HEK293T (cell line): ENCODE data around the gene EYA4.

ENCODE experiments used
- CTCF ChIA-PET: fragments of 350-600 bp; formaldehyde crosslinking; extraction: SDS; loops from one replicate; lab custom pipeline; 2021; ENCODE audit warnings: antibody characterized with exemption, inconsistent platforms; lab: Yijun Ruan, JAX
- POLR2A ChIA-PET: fragments of 350-600 bp; formaldehyde crosslinking; extraction: SDS; loops from one replicate; lab custom pipeline; 2020; ENCODE audit warnings: antibody characterized with exemption, inconsistent platforms; lab: Yijun Ruan, JAX
- DNase-seq: peaks from one replicate; pipeline ENCODE4 v3.0.0; 2012; ENCODE audit warnings: mixed read lengths; ENCODE audit errors: extremely low spot score
- ARNT ChIP-seq: fragments of 450-650 bp; IDR thresholded peaks from 2 replicates; pipeline ENCODE4 v1.6.1; 2017; ENCODE audit warnings: mild to moderate bottlenecking
- BHLHE40 ChIP-seq: fragments of 450-650 bp; IDR thresholded peaks from 2 replicates; pipeline ENCODE4 v1.6.1; 2016; ENCODE audit warnings: mild to moderate bottlenecking, moderate library complexity, borderline replicate concordance
- CTBP1 ChIP-seq: fragments of 450-650 bp; IDR thresholded peaks from 2 replicates; pipeline ENCODE4 v1.6.1; 2016; ENCODE audit warnings: borderline replicate concordance
- ELF4 ChIP-seq: fragments of 450-650 bp; IDR thresholded peaks from 2 replicates; pipeline ENCODE4 v1.6.1; 2017; ENCODE audit warnings: antibody characterized with exemption
- FOXA1 ChIP-seq: fragments of 450-650 bp; IDR thresholded peaks from 2 replicates; pipeline ENCODE4 v1.6.1; 2016; ENCODE audit warnings: mild to moderate bottlenecking
- FOXK2 ChIP-seq: fragments of 450-650 bp; IDR thresholded peaks from 2 replicates; pipeline ENCODE4 v1.6.1; 2016; ENCODE audit warnings: mild to moderate bottlenecking
- FOXM1 ChIP-seq: fragments of 450-650 bp; IDR thresholded peaks from 2 replicates; pipeline ENCODE4 v1.6.1; 2017; ENCODE audit warnings: mild to moderate bottlenecking, borderline replicate concordance
- HDGF ChIP-seq: fragments of 450-650 bp; IDR thresholded peaks from 2 replicates; pipeline ENCODE4 v1.6.1; 2017; ENCODE audit warnings: antibody characterized with exemption, borderline replicate concordance
- L3MBTL2 ChIP-seq: fragments of 450-650 bp; conservative IDR thresholded peaks from 2 replicates; pipeline ENCODE4 v1.6.1; 2016; ENCODE audit warnings: mild to moderate bottlenecking
- LEF1 ChIP-seq: fragments of 450-650 bp; IDR thresholded peaks from 2 replicates; pipeline ENCODE4 v1.6.1; 2017; ENCODE audit warnings: mild to moderate bottlenecking, borderline replicate concordance
- NFRKB ChIP-seq: fragments of 450-650 bp; IDR thresholded peaks from 2 replicates; pipeline ENCODE4 v1.6.1; 2016; ENCODE audit warnings: mild to moderate bottlenecking, moderate library complexity
- PKNOX1 ChIP-seq: fragments of 450-650 bp; IDR thresholded peaks from 2 replicates; pipeline ENCODE4 v1.6.1; 2016
- SP1 ChIP-seq: fragments of 450-650 bp; IDR thresholded peaks from 2 replicates; pipeline ENCODE4 v1.6.1; 2017
- SUZ12 ChIP-seq: fragments of 450-650 bp; IDR thresholded peaks from 2 replicates; pipeline ENCODE4 v1.6.1; 2016; ENCODE audit warnings: mild to moderate bottlenecking
- TARDBP ChIP-seq: fragments of 450-650 bp; IDR thresholded peaks from 2 replicates; pipeline ENCODE4 v1.6.1; 2016
- ZNF384 ChIP-seq: fragments of 450-650 bp; IDR thresholded peaks from 2 replicates; pipeline ENCODE4 v1.6.1; 2016

The EYA4 gene

GRCh38 chr6:133369773-133370272, 128.7 kb downstream of the EYA4 start:
- POLR2A ChIA-PET = no interaction called here
- TF ChIP-seq NFRKB (no peak), HDGF (no peak), ARNT (no peak), SUZ12 (no peak), FOXA1 (no peak), LEF1 (no peak), ELF4 (no peak), FOXK2 (no peak), BHLHE40 (no peak)
- CTCF ChIA-PET = no interaction called here
- DNase-seq = no peak

GRCh38 chr6:133376743-133377142, 135.6 kb downstream of the EYA4 start:
- POLR2A ChIA-PET = no interaction called here
- no peak for TF ChIP-seq FOXA1
- TF ChIP-seq L3MBTL2 = no peak
- TF ChIP-seq ZNF384 = no peak
- TF ChIP-seq CTBP1 = no peak
- no peak for TF ChIP-seq SP1
- TF ChIP-seq FOXK2 = no peak
- no peak for TF ChIP-seq FOXM1
- TF ChIP-seq ARNT = no peak
- TF ChIP-seq LEF1 = no peak
- no peak for TF ChIP-seq SUZ12
- no peak for TF ChIP-seq PKNOX1
- no peak for TF ChIP-seq ELF4
- CTCF ChIA-PET = no interaction called here
- no peak for DNase-seq

- DNase-seq = no peak
- ChIA-PET CTCF (no interaction called here), POLR2A (no interaction called here)
- TF ChIP-seq SP1 (no peak), L3MBTL2 (no peak), ARNT (no peak), SUZ12 (no peak), LEF1 (no peak), ELF4 (no peak), HDGF (no peak), PKNOX1 (no peak)
Observed at GRCh38 chr6:133377219-133377618, 136.1 kb downstream of the EYA4 start.

- CTCF ChIA-PET = no interaction called here
Observed at GRCh38 chr6:133380047-133380446, 138.9 kb downstream of the EYA4 start.

GRCh38 chr6:133380723-133381122, 139.6 kb downstream of the EYA4 start:
- no peak for TF ChIP-seq PKNOX1
- no peak for TF ChIP-seq ELF4
- TF ChIP-seq SUZ12 = no peak
- TF ChIP-seq FOXA1 = no peak
- no peak for TF ChIP-seq NFRKB
- no peak for TF ChIP-seq ARNT
- TF ChIP-seq L3MBTL2 = no peak
- no peak for TF ChIP-seq HDGF
- TF ChIP-seq BHLHE40 = no peak
- TF ChIP-seq CTBP1 = no peak
- TF ChIP-seq TARDBP = no peak
- no peak for TF ChIP-seq FOXM1
- no peak for TF ChIP-seq SP1
- no peak for TF ChIP-seq FOXK2
- no peak for TF ChIP-seq ZNF384
- no peak for TF ChIP-seq LEF1
- ChIA-PET POLR2A (no interaction called here), CTCF (no interaction called here)
- DNase-seq = no peak

More at GRCh38 chr6:133380047-133380446, 138.9 kb downstream of the EYA4 start:
- POLR2A ChIA-PET = no interaction called here
- TF ChIP-seq ELF4 = no peak
- TF ChIP-seq SP1 = no peak
- TF ChIP-seq BHLHE40 = no peak
- TF ChIP-seq TARDBP = no peak
- TF ChIP-seq FOXK2 = no peak
- no peak for TF ChIP-seq ARNT
- TF ChIP-seq LEF1 = no peak
- no peak for DNase-seq

- CTCF ChIA-PET = interaction anchor here (0.7 to 1.3 kb wide), 2 partner anchors 31 to 90 kb away, joined by 3 read pairs; no protein-coding TSS in a partner anchor
Observed at GRCh38 chr6:133388731-133389130, 147.6 kb downstream of the EYA4 start.

More at GRCh38 chr6:133388731-133389130, 147.6 kb downstream of the EYA4 start:
- DNase-seq = no peak
- no peak for TF ChIP-seq SUZ12
- no peak for TF ChIP-seq FOXA1
- no peak for TF ChIP-seq NFRKB
- TF ChIP-seq BHLHE40 = no peak
- TF ChIP-seq L3MBTL2 = no peak
- TF ChIP-seq ZNF384 = no peak
- no peak for TF ChIP-seq ARNT
- no peak for TF ChIP-seq FOXK2
- no peak for TF ChIP-seq ELF4
- TF ChIP-seq CTBP1 = no peak
- TF ChIP-seq HDGF = no peak
- TF ChIP-seq PKNOX1 = no peak
- TF ChIP-seq SP1 = no peak
- TF ChIP-seq TARDBP = no peak
- TF ChIP-seq LEF1 = no peak
- TF ChIP-seq FOXM1 = no peak
- POLR2A ChIA-PET = no interaction called here
